Spleen (tissue), 11 donors: ENCODE measurements around the gene EXOC4. TPM values are rescaled to one million over a fixed set of nuclear protein-coding genes. Genes with fewer than 3 reads are reported as not detected.

Source experiments
- DNase-seq: peaks from one replicate; pipeline ENCODE4 v3.0.0-alpha.2; 2020
- H3K27ac ChIP-seq, 8 donors: fragments of 200-600 bp; sonication (generic) in 7 of 8; 1 replicate in 4 of 8; 2 replicates in 4 of 8; pipeline versions ENCODE4 v1.5.0 to v1.8.0; 2016 to 2021; ENCODE audit warnings: inconsistent platforms in 4 of 8, mild to moderate bottlenecking in 4 of 8, moderate library complexity in 1 of 8
- H3K27me3 ChIP-seq, 7 donors: fragments of 200-600 bp; sonication (generic) in 6 of 7; replicated peaks in 1 of 7; 1 replicate in 4 of 7; 2 replicates in 3 of 7; pipeline versions ENCODE4 v1.5.0 to v1.8.0; 2016 to 2021; ENCODE audit warnings: inconsistent platforms in 3 of 7, mild to moderate bottlenecking in 1 of 7
- H3K36me3 ChIP-seq, 6 donors: fragments of 200-600 bp; sonication (generic) in 5 of 6; 1 replicate in 4 of 6; 2 replicates in 2 of 6; pipeline versions ENCODE4 v1.5.0 to v1.8.0; 2016 to 2021; ENCODE audit warnings: inconsistent platforms in 2 of 6
- H3K4me1 ChIP-seq, 6 donors: fragments of 200-600 bp; sonication (generic) in 5 of 6; 1 replicate in 3 of 6; 2 replicates in 3 of 6; pipeline versions ENCODE4 v1.5.0 to v1.8.0; 2016 to 2021; ENCODE audit warnings: inconsistent platforms in 3 of 6
- H3K4me3 ChIP-seq, 8 donors: fragments of 200-600 bp; sonication (generic) in 7 of 8; 1 replicate in 4 of 8; 2 replicates in 4 of 8; pipeline versions ENCODE4 v1.5.0 to v1.8.0; 2016 to 2021; ENCODE audit warnings: inconsistent platforms in 4 of 8, mild to moderate bottlenecking in 4 of 8, moderate library complexity in 2 of 8
- H3K9me3 ChIP-seq, 8 donors: fragments of 200-600 bp; sonication (generic) in 7 of 8; 1 replicate in 4 of 8; 2 replicates in 4 of 8; pipeline versions ENCODE4 v1.5.0 to v1.8.0; 2016 to 2021; ENCODE audit warnings: inconsistent platforms in 4 of 8
- CTCF ChIP-seq, 11 experiments: fragments of 200-600 bp in 7 of 11; fragments of 450-650 bp in 4 of 11; sonication (generic) in 4 of 11; IDR thresholded peaks in 8 of 11; conservative IDR thresholded peaks in 3 of 11; 1 replicate in 7 of 11; 2 replicates in 4 of 11; pipeline versions ENCODE4 v1.4.0 to v1.8.0; 2016 to 2021; ENCODE audit warnings: antibody characterized with exemption in 11 of 11, inconsistent platforms in 4 of 11, mild to moderate bottlenecking in 1 of 11
- POLR2A ChIP-seq, 3 donors: fragments of 450-650 bp; IDR thresholded peaks; one replicate each; pipeline ENCODE4 v1.5.1; 2017; ENCODE audit warnings: antibody characterized with exemption in 3 of 3, mild to moderate bottlenecking in 1 of 3
- POLR2AphosphoS5 ChIP-seq, 3 donors: sonication (generic); formaldehyde crosslinking; IDR thresholded peaks; one replicate each; pipeline ENCODE4 v1.5.1; 2017; ENCODE audit warnings: antibody characterized with exemption in 3 of 3
- WGBS, 5 donors: extraction: QIAGEN DNeasy Blood & Tissue Kit in 3 of 5; methylation state at CpG; one replicate each; pipeline versions ENCODE4 v1.1.5 to v1.1.7; 2013 to 2018; 5-methylcytosine and 5-hydroxymethylcytosine counted together
- intact Hi-C: fragments of 100-400 bp; cut with DNase I; formaldehyde crosslinking; loops from one replicate; pipeline ENCODE4 v1.15.0; 2023; ENCODE audit warnings: low total_unique reads
- polyA plus RNA-seq, 3 donors: library from polyadenylated mRNA; stranded (reverse); fragments of 200-250 nt; gene quantifications; one replicate each; pipeline ENCODE4 v1.2.1, GENCODE V29; 2013
- total RNA-seq, 7 donors: library from RNA; depleted of rRNA in 3 of 7; stranded (reverse); fragments of >200 nt in 3 of 7; fragmentation: NEBNext Ultra II Directional in 4 of 7; extraction: Animal tissue kit (Norgen Biotek cat#: 25700) in 4 of 7; gene quantifications; one replicate each; pipeline versions ENCODE4 v1.1.0 to v1.2.1, GENCODE V29; 2016 to 2021
- donor health status: healthy with polysubstance abuse.
- donor health status: DM: no; HTN: no; CAD: no; lungs with moderate emphysema.
- donor health status: DM: no; HTN: no; CAD: no.
- donor health status: Bipolar disorder and iron deficiency.
- donor health status: healthy.
- donor health status: DM: no; HTN: no; CAD: no.
- donor health status: DM: yes; HTN: yes; CAD: no.

The EXOC4 gene
- total and polyA plus RNA-seq, 10 donors, result 14.1 to 138 (median 102) TPM

- no peak for DNase-seq
- WGBS, 5 donors, result 98 to 100% (median 100%) methylated on average over 1 of the region's 1 CpG
- no peak for TF ChIP-seq POLR2A (IDR thresholded peaks at IDR 0.05)
These were observed 795.3 kb downstream of the EXOC4 start for GRCh38 chr7:134048166-134048565.

GRCh38 chr7:134051020-134051419 is 798.1 kb downstream of the EXOC4 start:
- H3K36me3 ChIP-seq, result no peaks in the 10 kb centered on the region
- no peak for DNase-seq
- 80 to 91% (median 83%) methylated on average over 2 of the region's 2 CpGs for WGBS, 5 donors
- H3K27me3 ChIP-seq, result no peaks in the 10 kb centered on the region
- no peak for TF ChIP-seq POLR2A (IDR thresholded peaks at IDR 0.05)
- no peak for TF ChIP-seq CTCF (IDR thresholded peaks at IDR 0.05 in 8 of 11, conservative IDR thresholded peaks at IDR 0.05 in 3 of 11)
- no peak for TF ChIP-seq POLR2AphosphoS5 (IDR thresholded peaks at IDR 0.05)
- H3K4me1 ChIP-seq, result no peaks in the 10 kb centered on the region
- H3K27ac ChIP-seq, result no peak overlapping the region
- no peak overlapping the region for H3K4me3 ChIP-seq
- peaks cover 0 to 6% (median 0%) of the 10 kb centered on the region in 8 donors for H3K9me3 ChIP-seq
- intact Hi-C loops, result no loop called here

More at GRCh38 chr7:134048166-134048565, 795.3 kb downstream of the EXOC4 start:
- Histone ChIP-seq H3K4me3 (no peak overlapping the region), H3K27ac (no peak overlapping the region), H3K4me1 (no peaks in the 10 kb centered on the region), H3K36me3 (peaks cover 0 to 10% (median 0%) of the 10 kb centered on the region in 6 donors), H3K9me3 (peaks cover 0 to 6% (median 0%) of the 10 kb centered on the region in 8 donors), H3K27me3 (no peaks in the 10 kb centered on the region)
- intact Hi-C loops, result no loop called here

- Histone ChIP-seq H3K4me1 (no peaks in the 10 kb centered on the region), H3K4me3 (no peak overlapping the region), H3K36me3 (peaks cover 0 to 5% (median 0%) of the 10 kb centered on the region in 6 donors), H3K9me3 (no peaks in the 10 kb centered on the region), H3K27ac (no peak overlapping the region), H3K27me3 (no peaks in the 10 kb centered on the region)
- 89 to 93% (median 92%) methylated on average over 8 of the region's 8 CpGs for WGBS, 5 donors
- intact Hi-C loops, result no loop called here
- TF ChIP-seq POLR2A (IDR thresholded peaks at IDR 0.05) (no peak), CTCF (IDR thresholded peaks at IDR 0.05 in 8 of 11, conservative IDR thresholded peaks at IDR 0.05 in 3 of 11) (no peak), POLR2AphosphoS5 (IDR thresholded peaks at IDR 0.05) (no peak)
- DNase-seq, result no peak
These were observed 803.9 kb downstream of the EXOC4 start for GRCh38 chr7:134056816-134057215.

GRCh38 chr7:134058521-134058920 is 805.6 kb downstream of the EXOC4 start:
- intact Hi-C loops, result no loop called here

GRCh38 chr7:134058980-134059379 is 806.1 kb downstream of the EXOC4 start:
- Histone ChIP-seq H3K4me3 (no peak overlapping the region), H3K36me3 (peaks cover 0 to 21% (median 0%) of the 10 kb centered on the region in 6 donors), H3K9me3 (no peaks in the 10 kb centered on the region), H3K27ac (no peak overlapping the region), H3K4me1 (no peaks in the 10 kb centered on the region), H3K27me3 (no peaks in the 10 kb centered on the region)
- intact Hi-C loops, result no loop called here
- WGBS, 5 donors, result 83 to 89% (median 89%) methylated on average over 4 of the region's 4 CpGs
- no peak for DNase-seq
- TF ChIP-seq POLR2AphosphoS5 (IDR thresholded peaks at IDR 0.05), result no peak
- TF ChIP-seq POLR2A (IDR thresholded peaks at IDR 0.05), result no peak
- TF ChIP-seq CTCF (IDR thresholded peaks at IDR 0.05 in 8 of 11, conservative IDR thresholded peaks at IDR 0.05 in 3 of 11), result no peak

More at GRCh38 chr7:134058521-134058920, 805.6 kb downstream of the EXOC4 start:
- Histone ChIP-seq H3K27me3 (no peaks in the 10 kb centered on the region), H3K36me3 (peaks cover 0 to 19% (median 0%) of the 10 kb centered on the region in 6 donors), H3K27ac (no peak overlapping the region), H3K4me3 (no peak overlapping the region), H3K9me3 (no peaks in the 10 kb centered on the region), H3K4me1 (no peaks in the 10 kb centered on the region)
- no peak for DNase-seq
- 90 to 93% (median 92%) methylated on average over 3 of the region's 3 CpGs for WGBS, 5 donors
- TF ChIP-seq POLR2A (IDR thresholded peaks at IDR 0.05), result no peak
